HS-27A (cell line): ENCODE measurements around the gene REL.
"Not testable (repeated sequence)": the region's sequence is repeated elsewhere in the genome, so short reads cannot be mapped to it uniquely, and the experiment has no call there.

Experiments used
- DNase-seq: peaks from one replicate; pipeline ENCODE4 v3.0.0-alpha.2; 2012; ENCODE audit warnings: low read depth, missing footprints

REL gene

GRCh38 chr2:60867848-60868247 lies 13.5 kb upstream of the REL start:
- no peak for DNase-seq

GRCh38 chr2:60868589-60869273 lies 12.6 kb upstream of the REL start:
- no peak for DNase-seq

- DNase-seq = no peak
Measured at GRCh38 chr2:60872510-60872928, 8.9 kb upstream of the REL start.

- DNase-seq = no peak
Measured at GRCh38 chr2:60873381-60873780, 8.0 kb upstream of the REL start.

GRCh38 chr2:60875520-60875919 lies 5.9 kb upstream of the REL start:
- DNase-seq = no peak

- DNase-seq = no peak
Measured at GRCh38 chr2:60880643-60881046, 729 bp upstream of the REL start.

- no peak for DNase-seq
Measured at GRCh38 chr2:60882971-60883753, 1.8 kb downstream of the REL start.

- DNase-seq = no peak
Measured at GRCh38 chr2:60883896-60884295, 2.5 kb downstream of the REL start.

- no peak for DNase-seq
Measured at GRCh38 chr2:60884800-60885199, 3.4 kb downstream of the REL start.

- no peak for DNase-seq
Measured at GRCh38 chr2:60885683-60886082, 4.3 kb downstream of the REL start.

GRCh38 chr2:60886991-60887390 lies 5.6 kb downstream of the REL start:
- no peak for DNase-seq

GRCh38 chr2:60888853-60889252 lies 7.5 kb downstream of the REL start:
- DNase-seq = no peak

- DNase-seq = not testable (repeated sequence)
Measured at GRCh38 chr2:60889581-60890392, 8.4 kb downstream of the REL start.

- DNase-seq = no peak
Measured at GRCh38 chr2:60890393-60890707, 9.0 kb downstream of the REL start.

GRCh38 chr2:60891180-60891579 lies 9.8 kb downstream of the REL start:
- DNase-seq = no peak

GRCh38 chr2:60898567-60898966 lies 17.2 kb downstream of the REL start:
- no peak for DNase-seq

- DNase-seq = no peak
Measured at GRCh38 chr2:60899230-60899891, 18.0 kb downstream of the REL start.

GRCh38 chr2:60899892-60900249 lies 18.5 kb downstream of the REL start:
- no peak for DNase-seq

GRCh38 chr2:60901296-60901695 lies 19.9 kb downstream of the REL start:
- DNase-seq = not testable (repeated sequence)

GRCh38 chr2:60905867-60906266 lies 24.5 kb downstream of the REL start:
- not testable (repeated sequence) for DNase-seq

- DNase-seq = no peak
Measured at GRCh38 chr2:60906395-60906794, 25.0 kb downstream of the REL start.

- no peak for DNase-seq
Measured at GRCh38 chr2:60907329-60907728, 26.0 kb downstream of the REL start.
